HG03280 (cell line): ENCODE results near the gene TRAF7.
A peak's percentile ranks its signal among the peaks of the same experiment; 100 is the strongest.

Experiments
- ATAC-seq: cut with Tn5 transposase; IDR thresholded peaks from one replicate; pipeline ENCODE4 v1.9.1; 2021; ENCODE audit warnings: mild to moderate bottlenecking, moderate library complexity; ENCODE audit not compliant: unreplicated experiment

The TRAF7 gene

DNA sequence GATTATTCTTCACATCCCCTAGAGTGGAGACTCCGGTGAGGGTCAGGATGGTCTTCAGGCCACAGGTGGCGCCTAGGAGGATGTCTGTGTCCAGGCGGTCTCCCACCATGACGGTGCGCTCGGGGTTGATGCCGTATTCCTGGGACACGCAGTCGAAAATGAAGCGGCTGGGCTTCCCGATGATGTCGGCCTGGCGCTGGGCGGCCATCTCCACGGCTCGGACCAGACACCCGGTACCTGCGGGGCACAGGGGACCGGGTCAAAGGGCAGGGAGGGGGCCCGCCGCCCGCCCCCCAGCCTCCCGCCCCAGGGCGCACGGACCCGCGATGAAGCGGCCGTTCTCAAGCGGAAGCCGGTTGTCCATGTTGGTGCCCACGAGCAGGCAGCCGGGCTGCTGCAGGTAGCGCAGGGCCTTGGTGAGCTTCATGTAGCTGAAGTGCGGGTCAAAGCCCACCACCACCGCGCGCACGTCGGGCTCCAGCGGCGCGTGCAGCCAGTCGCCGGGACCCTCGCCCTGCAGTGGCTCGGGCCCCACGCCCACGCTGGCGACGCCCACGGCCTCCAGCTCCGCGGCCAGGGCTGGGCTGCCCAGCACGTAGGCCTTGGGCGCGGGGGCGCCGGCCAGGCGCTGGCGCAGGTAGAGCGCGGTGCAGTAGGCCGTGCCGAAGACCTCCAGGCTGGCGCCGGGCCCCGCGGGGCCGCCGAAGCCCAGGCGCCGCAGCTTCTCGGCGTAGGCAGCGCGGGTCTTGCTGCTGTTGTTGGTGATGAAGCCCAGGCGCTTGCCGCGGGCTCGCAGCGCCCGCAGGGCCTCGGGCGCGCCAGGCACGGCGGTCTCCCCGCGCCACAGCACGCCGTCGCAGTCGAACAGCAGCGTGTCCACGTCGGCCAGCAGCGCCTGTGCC is 58.5 kb downstream of the TRAF7 start:
- peak; percentile 2 for ATAC-seq

DNA sequence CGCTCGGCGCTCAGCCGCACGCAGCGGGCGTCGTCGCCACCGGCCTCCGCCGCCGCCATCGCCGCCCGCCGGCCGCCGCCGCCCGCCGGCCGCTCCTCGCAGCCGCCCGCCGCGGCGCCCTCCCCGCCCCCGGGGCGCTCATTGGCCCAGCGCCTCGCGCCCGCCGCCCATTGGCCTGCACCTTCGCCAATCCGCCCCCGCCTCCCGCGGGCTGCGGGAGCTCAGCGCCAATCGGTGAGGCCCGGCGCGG is 59.1 kb downstream of the TRAF7 start, which contains the start of gene PGP:
TSS of gene PGP (minus strand) at position 122 of the 250 bp plus-strand sequence. CDS start at position 59, 63 bp downstream.
- peak; percentile 88 for ATAC-seq

DNA sequence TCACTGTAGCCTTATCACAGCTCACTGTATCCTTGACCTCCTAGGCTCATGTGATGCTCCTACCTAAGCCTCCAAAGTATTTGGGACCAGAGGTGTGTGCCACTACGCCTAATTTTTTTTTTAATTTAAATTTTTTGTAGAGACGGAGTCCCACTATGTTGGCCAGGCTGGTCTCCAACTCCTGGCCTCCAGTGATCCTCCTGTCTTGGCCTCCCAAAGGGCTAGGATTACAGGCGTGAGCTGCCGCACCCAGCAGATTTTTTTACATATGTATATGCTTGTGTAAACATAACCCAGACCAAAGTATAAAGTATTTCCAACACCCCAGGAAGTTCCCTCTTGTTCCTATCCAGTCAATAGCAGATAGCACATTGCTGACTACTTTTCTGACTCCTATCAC is 60.7 kb downstream of the TRAF7 start:
- no peak for ATAC-seq

DNA sequence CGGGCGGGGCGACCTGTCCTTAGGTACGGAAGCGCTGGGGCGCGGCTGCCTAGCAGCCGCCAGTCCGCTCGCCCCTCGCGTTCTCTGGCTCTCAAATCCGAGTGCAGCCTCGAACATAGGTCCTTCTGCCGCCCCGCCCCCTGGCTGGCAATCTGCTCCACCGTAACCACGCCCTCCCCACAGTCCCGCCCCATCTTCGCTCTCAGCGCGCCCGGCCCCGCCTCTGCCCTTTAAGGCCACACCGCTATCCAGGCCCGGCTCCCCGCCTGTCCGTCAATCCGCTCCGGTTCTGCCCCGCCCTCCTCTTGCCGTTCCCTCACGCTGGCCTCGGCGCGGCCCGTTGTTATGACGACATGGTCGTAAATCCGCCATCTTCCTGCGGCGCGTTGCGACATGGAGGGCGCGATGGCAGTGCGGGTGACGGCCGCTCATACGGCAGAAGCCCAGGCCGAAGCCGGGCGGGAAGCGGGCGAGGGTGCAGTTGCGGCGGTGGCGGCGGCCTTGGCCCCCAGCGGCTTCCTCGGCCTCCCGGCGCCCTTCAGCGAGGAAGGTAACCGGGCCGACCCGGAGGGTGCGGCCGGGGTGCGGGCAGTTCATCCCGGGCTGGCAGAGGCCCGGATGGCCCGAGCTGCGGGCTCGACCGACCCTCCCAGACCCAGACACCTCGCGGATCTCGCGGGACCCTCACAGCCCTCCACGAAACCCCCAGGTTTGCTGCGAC is 67.8 kb downstream of the TRAF7 start, which contains the start of gene E4F1:
TSS of gene E4F1 (plus strand) at position 371 of the 721 bp plus-strand sequence. CDS start at position 394, 23 bp downstream.
- ATAC-seq: peak; percentile 97

DNA sequence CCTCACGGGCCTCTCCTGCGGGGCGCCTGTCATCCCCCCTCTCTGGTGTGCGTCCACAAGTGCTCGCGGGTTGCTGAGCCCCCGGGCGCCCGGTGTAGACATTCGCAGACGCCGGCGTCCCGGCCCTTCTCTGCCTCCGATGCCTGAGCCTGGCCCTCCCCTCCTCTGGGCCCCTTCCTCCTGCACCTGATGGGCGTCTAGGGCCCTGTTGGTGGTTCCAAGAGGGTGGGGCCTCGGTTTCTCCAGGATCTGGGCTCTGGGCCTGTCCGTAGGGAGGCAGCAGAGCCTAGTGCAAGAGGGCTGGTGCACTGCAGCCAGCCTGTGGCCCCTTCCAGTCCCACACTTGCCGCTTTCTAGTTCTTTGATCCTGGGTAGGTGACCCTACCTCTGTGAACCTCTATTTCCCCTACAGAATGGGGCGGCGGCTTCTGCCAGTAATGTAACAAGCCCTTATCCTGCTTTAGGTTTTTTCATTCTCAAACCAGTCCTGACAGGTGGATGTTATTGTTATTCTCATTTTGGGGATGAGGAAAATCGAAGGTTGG is 68.4 kb downstream of the TRAF7 start:
- peak; percentile 10 for ATAC-seq

DNA sequence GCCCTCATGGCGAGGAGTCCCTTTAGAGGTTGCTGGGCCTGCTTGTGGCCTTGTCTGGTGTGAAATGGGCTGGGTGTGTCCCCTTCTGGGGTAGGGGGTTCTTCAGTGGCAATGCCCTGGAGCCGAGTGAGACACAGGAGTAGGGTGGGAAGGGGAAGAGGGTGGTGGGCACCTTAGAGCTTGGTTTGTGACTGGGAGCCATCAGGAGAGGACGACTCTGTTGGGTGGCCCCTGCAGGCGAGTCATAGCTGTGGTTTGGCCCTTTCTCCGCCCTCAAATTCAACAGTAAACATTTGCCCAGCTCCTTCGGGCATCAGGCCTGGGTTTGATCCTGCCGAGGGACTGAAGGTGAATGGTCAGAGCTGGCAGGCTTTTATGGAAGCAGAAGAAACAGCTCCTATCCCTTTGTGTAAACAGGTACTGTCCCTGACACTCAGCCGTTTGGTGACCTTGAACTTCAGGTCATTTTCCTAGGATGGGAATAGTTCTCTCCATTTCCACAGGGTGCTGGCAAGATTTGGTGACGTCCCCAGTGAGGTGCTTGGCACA is 70.7 kb downstream of the TRAF7 start:
- ATAC-seq: no peak

DNA sequence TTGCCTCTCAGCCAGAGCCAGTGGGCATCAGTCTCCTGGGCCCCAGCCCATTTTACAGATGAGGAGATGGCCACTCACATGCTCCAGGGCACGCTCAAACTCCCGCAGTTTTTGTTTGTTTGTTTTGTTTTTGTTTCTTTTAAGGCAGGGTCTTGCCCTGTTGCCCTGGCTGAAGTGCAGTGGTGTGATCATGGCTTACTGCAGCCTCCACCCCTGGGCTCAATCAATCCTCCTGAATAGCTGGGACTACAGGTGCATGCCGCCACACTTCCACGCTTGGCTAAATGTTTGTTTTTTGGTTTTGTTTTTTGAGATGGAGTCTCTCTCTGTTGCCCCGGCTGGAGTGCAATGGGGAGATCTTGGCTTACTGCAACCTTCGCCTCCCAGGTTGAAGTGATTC is 71.3 kb downstream of the TRAF7 start:
- no peak for ATAC-seq
